GM12801 (cell line): ENCODE data around the gene IGF2R.

Source experiments
- CTCF ChIP-seq: IDR thresholded peaks from one replicate; pipeline ENCODE4 v1.5.1; 2011; ENCODE audit warnings: control low read depth; ENCODE audit not compliant: insufficient read length; ENCODE audit errors: extremely low read depth

The IGF2R gene

GRCh38 chr6:160102956-160103824 is 134.3 kb downstream of the IGF2R start:
- no peak for TF ChIP-seq CTCF

- no peak for TF ChIP-seq CTCF
Observed at GRCh38 chr6:160103825-160104100, 134.9 kb downstream of the IGF2R start.

- no peak for TF ChIP-seq CTCF
Observed at GRCh38 chr6:160104821-160105517, 136.1 kb downstream of the IGF2R start.

- no peak for TF ChIP-seq CTCF
Observed at GRCh38 chr6:160106010-160106409, 137.1 kb downstream of the IGF2R start.

GRCh38 chr6:160106701-160107100 is 137.8 kb downstream of the IGF2R start:
- TF ChIP-seq CTCF = no peak

- no peak for TF ChIP-seq CTCF
Observed at GRCh38 chr6:160108077-160108476, 139.2 kb downstream of the IGF2R start.

- TF ChIP-seq CTCF = no peak
Observed at GRCh38 chr6:160110586-160111123, 141.8 kb downstream of the IGF2R start.
